ENCODE data around the gene BTRC.

GRCh38 chr10:101570428-101571270, 216.7 kb downstream of the BTRC start:
- TF ChIP-seq HDGF (IDR thresholded peaks at IDR 0.05; ENCODE audit: borderline replicate concordance) (no peak), FOXA1 (IDR thresholded peaks at IDR 0.05) (no peak)
